ENCODE results near the gene CYB561D1. TPM values are rescaled to one million over a fixed set of nuclear protein-coding genes. Genes with fewer than 3 reads are reported as not detected.

CYB561D1 gene
- polyA plus RNA-seq, 1 donor (not counting 4 experiments of a cell fraction or from before 2014, with no cell fraction given) = 4.9 TPM

DNA sequence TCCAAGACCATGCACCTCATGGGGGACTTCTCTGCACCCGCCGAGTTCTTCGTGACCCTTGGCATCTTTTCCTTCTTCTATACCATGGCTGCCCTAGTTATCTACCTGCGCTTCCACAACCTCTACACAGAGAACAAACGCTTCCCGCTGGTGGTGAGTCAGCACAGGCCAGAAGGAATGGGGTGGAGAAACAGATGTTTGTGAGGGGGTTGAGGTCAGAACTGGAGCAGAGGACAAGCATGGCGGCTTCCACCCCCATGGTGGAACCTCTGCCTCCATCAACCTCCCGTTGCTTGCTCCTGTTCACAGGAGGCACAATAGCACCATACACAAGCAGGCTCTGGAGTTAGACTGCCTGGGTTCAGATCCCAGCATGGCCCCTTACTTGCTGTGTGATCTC is 17.1 kb upstream of the CYB561D1 start:
- peaks cover 2% of the 10 kb centered on the region for H4K20me1 ChIP-seq (ENCODE audit: control insufficient read depth, extremely low read depth, insufficient read depth, low read length)
- no peaks in the 10 kb centered on the region for H3K36me3 ChIP-seq (ENCODE audit: control insufficient read depth in 2 of 2, extremely low read depth in 1 of 2, insufficient read depth in 2 of 2, low read length in 2 of 2)
- DNase-seq (ENCODE audit: low read depth, low spot score) (no peak), FAIRE-seq (no peak)
- dilution Hi-C loops (cut with MboI; ENCODE audit: extremely low pct_ligation_motif_present, low sequenced_read_pairs) = no loop called here
- no peaks in the 10 kb centered on the region for H3K79me2 ChIP-seq (ENCODE audit: control insufficient read depth, insufficient read depth, low read length)
- H2AFZ ChIP-seq (ENCODE audit: control insufficient read depth, low read length) = no peak overlapping the region
- no peak overlapping the region for H3K4me2 ChIP-seq (ENCODE audit: control insufficient read depth, extremely low read depth, insufficient read depth, low read depth, low read length)
- H3K4me1 ChIP-seq (ENCODE audit: control insufficient read depth, extremely low read depth, insufficient read depth, low read length) = no peaks in the 10 kb centered on the region
- no peak for TF ChIP-seq EZH2 (IDR thresholded peaks at IDR 0.05; ENCODE audit: low read length)
- TF ChIP-seq, protein P1, sequence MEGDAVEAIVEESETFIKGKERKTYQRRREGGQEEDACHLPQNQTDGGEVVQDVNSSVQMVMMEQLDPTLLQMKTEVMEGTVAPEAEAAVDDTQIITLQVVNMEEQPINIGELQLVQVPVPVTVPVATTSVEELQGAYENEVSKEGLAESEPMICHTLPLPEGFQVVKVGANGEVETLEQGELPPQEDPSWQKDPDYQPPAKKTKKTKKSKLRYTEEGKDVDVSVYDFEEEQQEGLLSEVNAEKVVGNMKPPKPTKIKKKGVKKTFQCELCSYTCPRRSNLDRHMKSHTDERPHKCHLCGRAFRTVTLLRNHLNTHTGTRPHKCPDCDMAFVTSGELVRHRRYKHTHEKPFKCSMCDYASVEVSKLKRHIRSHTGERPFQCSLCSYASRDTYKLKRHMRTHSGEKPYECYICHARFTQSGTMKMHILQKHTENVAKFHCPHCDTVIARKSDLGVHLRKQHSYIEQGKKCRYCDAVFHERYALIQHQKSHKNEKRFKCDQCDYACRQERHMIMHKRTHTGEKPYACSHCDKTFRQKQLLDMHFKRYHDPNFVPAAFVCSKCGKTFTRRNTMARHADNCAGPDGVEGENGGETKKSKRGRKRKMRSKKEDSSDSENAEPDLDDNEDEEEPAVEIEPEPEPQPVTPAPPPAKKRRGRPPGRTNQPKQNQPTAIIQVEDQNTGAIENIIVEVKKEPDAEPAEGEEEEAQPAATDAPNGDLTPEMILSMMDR (optimal IDR thresholded peaks at IDR 0.05 in 1 of 3, IDR thresholded peaks at IDR 0.05 in 1 of 3, conservative IDR thresholded peaks at IDR 0.05 in 1 of 3; ENCODE audit: extremely low read depth in 1 of 3, insufficient read depth in 2 of 3, low read length in 3 of 3) = no peak
- no peak overlapping the region for H3K9ac ChIP-seq (ENCODE audit: control insufficient read depth, extremely low read depth, insufficient read depth, low read length)
- H3K4me3 ChIP-seq (ENCODE audit: control insufficient read depth in 2 of 3, extremely low read depth in 1 of 3, insufficient read depth in 2 of 3, low read depth in 1 of 3, low read length in 3 of 3) = no peak overlapping the region
- no peaks in the 10 kb centered on the region for H3K9me3 ChIP-seq (ENCODE audit: control insufficient read depth, low read depth, low read length)
- H3K9me1 ChIP-seq (ENCODE audit: control insufficient read depth, extremely low read depth, insufficient read depth, low read length) = no peaks in the 10 kb centered on the region
- H3K27ac ChIP-seq (ENCODE audit: control insufficient read depth, insufficient read depth, low read length) = no peak overlapping the region
- peaks cover 27% of the 10 kb centered on the region for H3K27me3 ChIP-seq (ENCODE audit: control insufficient read depth, extremely low read depth, insufficient read depth, low read length)

DNA sequence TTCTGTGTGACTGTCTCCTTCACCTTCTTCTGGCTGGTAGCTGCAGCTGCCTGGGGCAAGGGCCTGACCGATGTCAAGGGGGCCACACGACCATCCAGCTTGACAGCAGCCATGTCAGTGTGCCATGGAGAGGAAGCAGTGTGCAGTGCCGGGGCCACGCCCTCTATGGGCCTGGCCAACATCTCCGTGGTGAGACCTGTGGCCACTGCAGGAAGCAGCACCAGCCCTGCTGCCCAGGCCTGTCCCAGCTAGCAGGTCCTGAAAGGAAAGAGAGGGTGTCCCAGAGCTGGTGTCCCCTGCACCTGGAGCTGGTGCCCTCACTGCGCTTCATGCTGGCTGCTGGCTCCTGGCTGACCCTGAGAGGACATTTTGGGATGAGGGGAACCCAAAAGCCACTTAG is 16.1 kb upstream of the CYB561D1 start:
- dilution Hi-C loops (cut with MboI; ENCODE audit: extremely low pct_ligation_motif_present, low sequenced_read_pairs) = no loop called here
- Histone ChIP-seq H3K27ac (ENCODE audit: control insufficient read depth, insufficient read depth, low read length) (no peak overlapping the region), H3K9me3 (ENCODE audit: control insufficient read depth, low read depth, low read length) (no peaks in the 10 kb centered on the region), H3K4me2 (ENCODE audit: control insufficient read depth, extremely low read depth, insufficient read depth, low read depth, low read length) (no peak overlapping the region), H3K4me3 (ENCODE audit: control insufficient read depth in 2 of 3, extremely low read depth in 1 of 3, insufficient read depth in 2 of 3, low read depth in 1 of 3, low read length in 3 of 3) (no peak overlapping the region), H3K9me1 (ENCODE audit: control insufficient read depth, extremely low read depth, insufficient read depth, low read length) (no peaks in the 10 kb centered on the region), H3K79me2 (ENCODE audit: control insufficient read depth, insufficient read depth, low read length) (no peaks in the 10 kb centered on the region), H4K20me1 (ENCODE audit: control insufficient read depth, extremely low read depth, insufficient read depth, low read length) (peaks cover 2% of the 10 kb centered on the region), H3K36me3 (ENCODE audit: control insufficient read depth in 2 of 2, extremely low read depth in 1 of 2, insufficient read depth in 2 of 2, low read length in 2 of 2) (no peaks in the 10 kb centered on the region), H3K4me1 (ENCODE audit: control insufficient read depth, extremely low read depth, insufficient read depth, low read length) (no peaks in the 10 kb centered on the region), H3K27me3 (ENCODE audit: control insufficient read depth, extremely low read depth, insufficient read depth, low read length) (peaks cover 20% of the 10 kb centered on the region), H3K9ac (ENCODE audit: control insufficient read depth, extremely low read depth, insufficient read depth, low read length) (no peak overlapping the region), H2AFZ (ENCODE audit: control insufficient read depth, low read length) (no peak overlapping the region)
- TF ChIP-seq EZH2 (IDR thresholded peaks at IDR 0.05; ENCODE audit: low read length) = no peak
- TF ChIP-seq, protein P1 (optimal IDR thresholded peaks at IDR 0.05 in 1 of 3, IDR thresholded peaks at IDR 0.05 in 1 of 3, conservative IDR thresholded peaks at IDR 0.05 in 1 of 3; ENCODE audit: extremely low read depth in 1 of 3, insufficient read depth in 2 of 3, low read length in 3 of 3) = no peak
- FAIRE-seq (no peak), DNase-seq (ENCODE audit: low read depth, low spot score) (no peak)

All from keratinocyte (primary cell).